HG03159 (cell line): ENCODE results near the gene COG2.
"Not testable (repeated sequence)": the region's sequence is repeated elsewhere in the genome, so short reads cannot be mapped to it uniquely, and the experiment has no call there.

ENCODE experiments used
- ATAC-seq: cut with Tn5 transposase; IDR thresholded peaks from one replicate; pipeline ENCODE4 v1.9.1; 2021; ENCODE audit warnings: mild to moderate bottlenecking, moderate library complexity; ENCODE audit not compliant: unreplicated experiment

The COG2 gene

DNA sequence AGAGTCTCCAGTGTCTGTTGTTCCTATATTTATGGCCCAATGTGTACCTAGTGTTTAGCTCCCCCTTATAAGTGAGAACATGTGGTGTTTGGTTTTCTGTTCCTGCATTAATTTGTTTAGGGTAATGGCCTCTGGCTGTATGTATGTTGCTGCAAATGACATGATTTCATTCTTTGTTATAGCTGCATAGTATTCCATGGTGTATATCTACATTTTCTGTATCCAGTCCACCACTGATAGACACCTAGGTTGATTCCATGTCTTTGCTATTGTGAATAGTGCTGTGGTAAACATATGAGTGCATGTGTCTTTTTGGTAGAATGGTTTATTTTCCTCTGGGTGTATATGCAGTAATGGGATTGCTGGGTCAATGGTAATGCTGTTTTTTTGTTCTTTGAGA is 56.7 kb downstream of the COG2 start:
- not testable (repeated sequence) for ATAC-seq

DNA sequence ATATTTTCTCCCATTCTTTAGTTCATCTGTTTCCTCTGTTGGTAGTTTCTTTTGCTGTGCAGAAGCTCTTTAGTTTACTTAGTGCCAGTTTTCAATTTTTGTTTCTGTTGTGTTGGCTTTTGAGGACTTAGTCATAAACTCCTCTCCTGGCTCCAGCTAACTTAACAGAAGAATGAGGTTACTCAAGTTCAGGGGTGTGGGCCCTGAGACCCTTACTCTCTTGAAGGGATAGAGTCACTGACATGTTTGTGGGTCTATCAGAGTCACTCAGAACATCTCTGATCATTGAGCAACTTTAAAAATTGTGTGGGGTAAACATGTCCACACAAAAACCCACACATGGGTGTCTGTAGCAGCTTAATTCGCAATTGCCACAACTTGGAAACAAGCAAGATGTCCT is 57.4 kb downstream of the COG2 start:
- ATAC-seq = no peak

DNA sequence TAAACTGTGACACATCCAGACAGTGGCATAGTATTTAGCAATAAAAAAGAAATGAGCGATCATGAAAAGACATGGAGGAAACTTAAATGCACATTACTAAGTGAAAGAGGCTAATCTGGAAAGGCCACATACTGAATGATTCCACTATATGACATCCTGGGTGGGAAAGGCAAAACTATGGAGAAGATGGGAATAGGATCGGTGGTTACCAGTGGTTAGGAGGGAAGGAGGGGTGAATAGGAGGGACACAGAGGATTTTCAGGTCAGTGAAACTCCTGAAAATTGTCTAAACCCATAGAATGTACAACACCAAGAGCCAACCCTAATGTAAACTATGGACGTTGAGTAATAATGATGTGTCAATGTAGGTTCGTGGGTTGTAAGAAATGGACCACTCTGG is 57.9 kb downstream of the COG2 start:
- no peak for ATAC-seq

DNA sequence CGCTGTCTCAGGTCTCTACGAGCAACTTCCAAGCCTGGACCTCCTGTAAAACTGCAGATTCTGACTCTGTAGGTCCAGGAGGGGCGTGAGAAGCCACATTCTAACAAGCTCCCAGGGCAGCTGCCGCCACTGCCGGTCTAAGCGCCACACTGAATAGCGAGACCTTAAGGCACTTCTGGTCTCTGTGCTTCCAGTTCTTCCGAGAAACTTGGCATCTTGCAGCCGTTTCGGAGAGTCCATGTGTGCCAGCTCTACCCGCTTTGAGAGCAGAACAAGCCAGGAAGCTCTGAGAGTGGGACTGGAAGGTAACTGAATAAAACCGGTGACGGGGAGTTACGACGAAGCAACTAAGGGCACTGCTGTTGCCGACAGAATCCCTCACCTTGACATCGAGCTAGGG is 59.2 kb downstream of the COG2 start:
- no peak for ATAC-seq

DNA sequence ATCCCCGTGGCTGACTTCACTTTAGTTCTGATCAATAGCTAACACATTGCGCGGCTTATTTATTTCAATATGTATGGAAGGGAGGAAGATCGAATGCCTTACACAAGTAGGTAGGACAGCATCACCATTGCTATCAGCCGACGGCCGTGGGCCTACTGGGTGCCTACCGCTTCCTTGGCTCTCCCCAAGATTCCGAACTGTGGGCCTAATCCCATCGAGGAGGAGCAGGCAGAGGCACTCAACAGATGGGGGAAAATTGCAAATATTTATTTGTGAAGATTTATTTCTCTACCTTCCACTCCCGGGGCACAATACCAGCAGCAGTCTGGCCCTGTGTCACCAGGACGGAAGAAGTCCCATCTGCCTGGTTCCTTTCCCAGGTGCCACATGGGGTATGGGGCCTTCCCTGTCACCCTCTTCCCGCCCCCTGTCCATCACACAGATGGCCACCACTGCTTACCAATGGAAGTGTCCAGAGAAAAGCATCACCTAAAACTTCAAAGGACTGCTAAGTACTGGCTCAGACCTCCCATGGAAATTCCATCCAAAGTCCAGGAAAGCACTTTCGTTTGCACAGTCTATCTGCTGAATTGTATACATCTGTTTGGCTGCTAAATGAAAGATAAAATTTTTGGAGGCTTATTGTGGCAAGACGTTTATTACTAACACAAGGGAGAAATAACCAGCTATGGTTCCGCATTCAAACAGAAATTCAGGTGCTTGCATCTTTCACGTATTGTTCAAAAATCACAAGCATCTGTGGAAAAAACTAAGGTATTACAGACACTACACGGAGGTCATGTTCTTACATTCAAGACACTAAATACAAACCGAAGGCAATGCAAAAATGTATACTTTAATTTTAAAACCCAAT is 59.9 kb downstream of the COG2 start:
- no peak for ATAC-seq

DNA sequence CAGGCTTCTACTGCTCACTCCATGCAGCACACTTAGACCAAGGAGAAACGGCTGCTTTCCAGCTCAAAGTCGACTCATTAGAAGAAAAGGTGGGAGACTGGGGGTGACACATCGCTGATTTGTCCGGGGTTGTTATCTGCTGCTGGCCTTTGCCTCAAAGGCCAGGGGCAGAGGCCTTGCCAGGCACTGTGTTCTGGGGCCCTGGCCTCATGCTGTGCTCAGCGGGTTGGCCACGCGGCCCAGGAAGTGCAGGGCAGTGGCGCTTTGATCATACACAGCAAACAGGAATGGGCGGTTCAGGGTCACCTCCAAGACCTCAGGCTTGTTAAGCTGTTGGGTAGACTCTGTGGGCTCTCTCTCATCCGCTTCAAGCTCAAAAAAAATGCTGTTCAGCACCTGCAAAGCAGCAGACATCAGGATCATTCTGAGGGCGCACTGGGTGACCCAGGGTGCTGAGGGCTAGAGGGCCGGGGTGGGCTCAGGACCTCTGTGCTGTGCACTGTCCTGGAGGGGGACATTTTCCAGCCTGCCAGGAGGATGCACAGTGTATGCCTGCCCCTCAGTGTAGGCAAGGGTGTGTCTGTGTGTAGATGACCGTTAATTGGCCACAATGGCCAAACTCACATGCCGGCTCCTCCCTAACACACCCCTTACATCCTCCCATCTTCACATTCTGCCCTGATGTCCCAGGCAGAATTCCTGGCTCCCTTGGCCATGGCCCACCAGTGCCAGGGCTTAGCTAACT is 60.8 kb downstream of the COG2 start:
- ATAC-seq = no peak

DNA sequence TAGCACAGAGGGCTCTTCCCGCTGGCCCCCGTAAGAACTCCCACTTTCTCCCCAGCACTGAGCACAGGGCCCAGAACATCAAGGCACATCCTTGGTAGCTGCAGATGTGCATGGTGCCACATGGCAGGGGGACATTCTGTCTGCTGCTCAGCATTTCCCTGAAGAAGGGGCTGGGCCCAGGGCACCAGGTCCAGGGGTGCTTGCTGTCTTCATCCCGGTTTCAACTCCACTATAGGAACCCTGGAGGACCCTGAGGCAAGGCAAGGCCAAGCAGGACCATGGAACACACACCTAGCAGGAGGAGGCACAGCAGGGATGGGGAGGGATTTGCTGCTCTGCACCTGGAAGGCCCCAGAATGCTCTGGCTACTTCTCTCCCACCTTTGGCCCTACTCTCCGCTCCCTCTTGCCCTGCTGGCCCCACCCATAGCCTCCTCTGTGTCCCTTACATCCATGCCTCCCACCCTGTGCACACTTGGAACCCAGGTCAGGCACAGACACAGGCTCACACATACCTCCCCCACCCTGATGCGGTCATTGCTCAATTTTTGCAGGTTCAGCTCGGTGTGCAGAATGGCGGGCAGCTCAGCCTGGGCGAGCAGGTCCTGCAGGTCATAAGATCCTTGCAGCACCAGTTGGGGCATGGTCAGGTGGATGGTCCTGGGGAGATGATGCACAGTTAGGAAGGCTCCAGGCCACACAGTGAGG is 61.6 kb downstream of the COG2 start:
- no peak for ATAC-seq

DNA sequence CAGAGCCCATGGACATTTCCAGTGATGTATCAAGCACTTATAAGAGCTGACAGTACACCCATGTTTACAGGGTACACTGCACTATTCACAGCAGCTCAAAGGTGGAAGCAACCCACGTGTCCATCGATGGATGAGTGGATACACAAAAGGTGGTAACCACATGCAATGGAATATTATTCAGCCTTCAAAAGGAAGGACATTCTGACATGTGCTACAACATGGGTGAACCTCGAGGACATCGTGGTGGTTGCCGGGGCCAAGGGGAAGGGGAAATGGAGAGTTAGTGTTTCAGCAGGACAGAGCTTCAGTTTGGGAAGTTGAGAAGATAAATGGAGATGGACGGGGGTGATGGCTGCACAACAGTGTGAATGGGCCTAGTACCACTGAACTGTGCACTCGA is 62.5 kb downstream of the COG2 start:
- ATAC-seq = no peak

DNA sequence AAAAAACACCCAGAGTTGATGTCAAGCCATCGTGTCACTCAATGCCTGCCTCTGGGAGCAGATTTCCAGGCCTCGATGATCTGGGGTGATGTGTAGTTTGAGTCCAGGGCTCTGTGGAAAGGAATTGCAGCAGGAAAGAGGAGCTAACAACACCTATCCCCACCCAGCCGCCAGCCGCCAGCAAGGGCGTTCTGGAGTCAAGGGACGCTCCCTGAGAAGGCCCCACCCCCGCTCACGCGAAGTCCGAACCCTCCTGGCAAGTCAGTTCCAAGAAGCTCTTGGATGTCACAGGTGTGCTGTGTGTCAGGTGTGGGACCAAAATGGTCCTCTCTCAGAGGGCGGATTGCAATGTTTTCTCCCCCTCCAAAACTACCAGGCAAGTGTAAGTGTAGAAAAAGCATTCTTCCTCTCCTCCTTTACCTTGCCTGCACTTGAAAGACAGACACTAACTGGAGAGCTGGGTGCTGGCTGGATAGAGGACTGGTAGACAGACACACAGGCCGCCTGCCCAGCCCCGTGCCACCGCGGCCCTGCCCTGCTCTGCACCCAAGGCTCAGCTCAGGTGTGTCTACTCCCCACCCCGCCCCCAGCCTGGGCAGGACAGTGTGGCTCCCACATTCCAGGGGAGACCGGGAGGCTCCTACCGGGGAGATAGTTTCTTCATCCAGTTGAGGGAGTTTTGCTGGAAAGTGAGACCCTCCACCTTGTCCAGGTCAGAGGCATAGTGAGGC is 63.2 kb downstream of the COG2 start:
- no peak for ATAC-seq

DNA sequence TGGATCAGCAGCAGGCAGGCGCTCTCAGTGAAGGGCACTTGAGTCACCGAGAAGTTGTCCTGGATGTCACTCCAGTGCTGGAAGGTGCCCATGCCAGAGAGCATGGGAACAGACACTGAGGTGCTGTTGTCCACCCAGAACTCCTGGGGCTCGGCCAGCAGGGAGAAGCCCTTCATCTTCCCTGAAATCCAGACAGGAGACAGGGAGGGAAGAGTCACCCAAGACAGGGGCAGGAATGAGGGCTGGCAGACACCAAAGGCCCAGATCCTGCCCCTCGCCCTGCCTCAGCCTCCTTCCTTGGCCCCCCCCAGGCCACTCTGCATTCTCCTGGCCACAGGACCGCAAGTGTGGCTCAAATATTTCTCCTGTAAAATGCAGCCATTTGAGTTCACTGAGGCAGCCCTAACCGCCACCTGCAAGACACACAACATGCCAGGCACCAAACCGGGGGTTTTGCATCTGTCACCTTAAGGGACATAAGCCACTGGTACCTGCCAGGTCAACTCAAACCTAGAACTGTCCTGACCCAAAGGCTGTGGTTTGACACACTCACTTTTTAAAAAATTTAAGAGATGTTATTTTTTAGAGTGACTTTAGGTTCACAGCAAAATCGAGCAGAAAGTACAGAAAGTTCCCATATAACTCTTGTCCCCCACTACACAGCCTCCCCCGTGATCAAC is 63.9 kb downstream of the COG2 start:
- ATAC-seq = no peak

DNA sequence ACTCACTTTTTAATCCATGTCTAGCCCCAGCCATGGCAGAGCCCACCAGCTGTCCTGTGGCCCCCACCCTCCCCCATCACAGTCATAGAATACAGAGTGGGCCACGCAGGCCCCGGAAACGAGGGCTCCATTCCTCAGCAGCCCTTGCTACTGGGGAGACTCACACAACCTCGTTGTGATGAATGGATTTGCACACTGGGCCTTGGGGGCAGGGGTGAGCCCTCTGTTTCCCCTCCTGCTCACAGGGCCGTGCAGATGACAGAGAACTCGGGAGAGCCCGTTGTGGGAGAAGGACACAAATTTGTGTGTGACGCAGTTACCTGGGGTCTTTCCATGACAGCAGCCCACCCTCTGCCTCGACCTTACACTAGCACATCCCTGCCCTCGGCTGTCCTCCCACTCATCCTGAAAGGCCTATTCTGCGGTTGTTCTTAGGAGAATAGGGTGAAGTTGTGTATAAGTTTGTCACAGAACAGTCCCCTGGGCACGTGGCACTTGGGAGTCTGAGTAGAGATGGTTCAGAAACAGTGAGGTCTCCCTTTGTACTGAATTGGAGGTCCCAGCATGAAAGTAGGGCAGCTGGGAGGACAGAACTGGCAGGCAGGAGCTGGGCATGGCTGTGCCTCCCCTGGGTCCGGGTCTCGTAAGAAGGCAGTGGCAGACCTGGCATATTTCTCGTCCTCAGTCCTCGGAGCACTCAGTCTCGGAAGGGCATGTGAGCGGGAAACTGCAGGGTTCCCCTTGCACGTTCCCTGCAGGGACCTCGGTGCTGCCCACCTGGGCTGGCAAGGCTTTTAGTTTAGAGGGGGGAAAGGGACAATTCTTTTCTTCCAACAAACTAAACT is 64.8 kb downstream of the COG2 start:
- ATAC-seq = no peak

DNA sequence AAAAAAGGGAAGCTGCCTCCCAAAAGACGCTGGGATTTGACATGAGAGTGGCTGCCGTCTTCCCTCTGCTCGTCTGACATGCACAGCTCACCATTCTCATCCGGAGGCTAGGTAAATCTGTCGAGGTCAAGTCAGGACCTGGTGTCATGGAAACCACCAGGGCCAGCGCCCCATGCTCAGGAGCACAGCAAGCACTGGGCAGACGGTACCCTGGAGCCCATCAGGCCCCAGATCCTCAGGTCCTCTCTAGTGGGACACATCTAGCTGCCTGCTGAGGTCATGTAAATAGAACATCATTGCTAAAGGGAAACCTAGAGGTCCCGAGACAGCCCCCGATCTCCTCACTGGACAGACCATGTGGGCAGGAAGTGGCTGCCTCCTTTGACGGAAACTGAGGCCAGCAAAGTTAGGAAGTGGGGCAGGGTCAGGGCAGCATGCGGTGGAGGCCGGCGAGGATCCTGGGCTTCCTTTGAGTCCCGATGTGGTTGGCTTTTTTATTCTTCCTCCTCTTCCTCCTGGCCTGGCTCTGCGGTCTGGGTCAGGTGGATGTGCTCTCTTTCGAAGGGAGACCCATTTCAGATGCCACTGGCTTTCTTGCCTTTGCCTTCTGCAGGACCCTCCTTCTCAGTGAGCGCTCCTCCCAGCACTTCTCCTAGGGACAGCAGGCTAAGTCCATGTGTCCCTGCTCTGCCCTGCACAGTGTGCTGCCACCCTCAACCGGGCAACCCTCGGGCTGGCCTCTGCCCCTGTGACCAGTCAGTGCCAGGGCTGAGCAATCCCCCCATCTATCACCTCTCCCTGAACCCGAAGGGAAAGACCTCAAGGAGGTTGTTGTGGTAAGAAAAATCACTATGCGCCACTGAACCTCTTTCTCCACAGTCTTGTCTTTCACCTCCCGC is 65.7 kb downstream of the COG2 start:
- ATAC-seq = no peak

DNA sequence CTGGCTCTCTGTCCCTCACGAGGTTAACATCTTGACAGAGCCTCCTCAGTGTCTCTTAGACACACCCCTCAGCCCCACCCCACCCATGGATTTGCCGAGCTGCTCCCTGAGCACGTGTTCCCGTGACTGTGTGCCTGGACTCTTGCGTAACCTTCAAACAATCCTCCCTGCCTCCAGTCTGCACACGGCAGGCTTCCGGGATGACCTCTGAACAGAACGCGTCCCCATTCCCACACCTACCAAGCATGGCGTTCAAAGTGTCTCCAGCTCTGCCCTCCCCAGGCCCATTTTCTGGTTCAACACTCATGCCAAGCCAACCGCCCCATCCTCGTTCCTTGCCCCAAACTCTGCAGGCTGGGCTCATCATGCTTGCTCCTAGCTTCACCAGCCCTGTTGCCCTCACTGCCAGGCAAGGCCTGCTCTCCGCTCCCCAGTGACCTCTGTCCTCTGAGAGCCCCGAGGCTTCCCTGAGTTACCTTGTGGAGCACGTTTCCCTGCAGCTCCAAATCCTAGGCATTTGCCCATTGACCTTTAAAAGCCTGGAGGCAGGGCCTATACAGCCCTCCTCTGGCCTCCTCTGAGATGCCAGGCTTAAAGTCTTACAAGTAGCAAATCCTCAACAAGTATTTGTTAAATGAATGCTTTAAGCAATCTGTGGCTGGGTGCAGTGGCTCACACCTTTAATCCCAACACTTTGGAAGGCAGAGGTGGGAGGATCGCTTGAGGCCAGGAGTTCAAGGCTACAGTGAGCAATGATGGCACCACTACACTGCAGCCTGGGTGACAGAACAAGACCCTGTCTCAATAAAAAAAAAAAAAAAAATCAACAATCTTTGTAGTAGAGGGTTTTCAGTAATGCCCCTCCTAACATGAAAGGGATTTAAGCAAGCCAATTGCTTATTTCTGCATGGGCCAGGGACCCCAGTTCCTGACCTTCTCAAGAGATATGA is 66.6 kb downstream of the COG2 start:
- no peak for ATAC-seq

DNA sequence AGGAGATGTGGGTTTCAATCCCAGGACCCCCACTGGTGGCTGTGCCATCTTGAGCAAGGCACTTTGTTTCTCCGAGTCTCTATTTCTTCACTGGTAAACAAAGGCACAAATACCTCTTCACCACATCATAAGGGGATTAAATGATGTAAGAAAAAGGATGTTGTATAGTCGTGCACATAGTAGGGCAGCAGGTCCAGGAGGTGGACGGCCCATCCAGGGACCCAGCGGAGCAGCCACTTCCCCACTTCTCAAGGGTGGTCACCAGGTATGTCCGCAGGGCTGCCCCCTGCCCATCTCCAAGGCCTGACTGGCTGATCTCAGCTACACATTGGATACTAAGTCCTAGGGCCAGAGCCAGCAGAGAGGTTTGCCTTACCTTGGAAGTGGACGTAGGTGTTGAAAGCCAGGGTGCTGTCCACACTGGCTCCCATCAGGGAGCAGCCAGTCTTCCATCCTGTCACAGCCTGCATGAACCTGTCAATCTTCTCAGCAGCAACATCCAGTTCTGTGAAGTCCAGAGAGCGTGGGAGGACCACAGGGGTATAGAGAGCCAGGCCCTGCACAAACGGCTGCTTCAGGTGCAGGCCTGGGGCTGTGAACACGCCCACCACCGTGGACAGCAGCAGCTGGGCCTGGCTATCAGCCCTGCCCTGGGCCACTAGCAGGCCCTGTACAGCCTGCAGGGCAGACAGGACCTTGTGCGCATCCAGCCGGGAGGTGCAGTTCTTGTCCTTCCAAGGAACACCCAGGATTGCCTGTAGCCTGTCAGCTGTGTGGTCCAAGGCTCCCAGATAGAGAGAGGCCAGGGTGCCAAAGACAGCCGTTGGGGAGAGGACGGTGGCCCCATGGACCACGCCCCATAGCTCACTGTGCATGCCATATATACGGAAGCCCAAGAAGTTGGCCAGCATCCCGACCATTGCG is 67.6 kb downstream of the COG2 start:
- ATAC-seq = no peak

DNA sequence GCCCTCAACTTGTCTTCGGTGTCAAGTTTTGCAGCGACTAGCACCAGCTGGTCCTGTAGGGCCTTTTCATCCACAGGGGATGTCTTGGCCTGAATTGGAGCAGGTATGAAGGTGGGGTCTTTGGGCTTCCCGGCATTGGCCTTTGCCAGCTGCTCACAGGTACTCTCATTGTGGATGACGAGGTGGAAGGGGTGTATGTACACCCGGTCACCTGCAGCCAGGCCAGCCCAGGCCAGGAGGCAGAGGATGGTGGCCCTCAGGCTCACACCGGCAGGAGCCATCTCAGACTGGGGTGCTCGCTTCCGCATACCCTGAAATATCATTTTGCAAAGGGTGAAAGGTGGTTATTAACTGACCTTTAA is 68.2 kb downstream of the COG2 start:
- no peak for ATAC-seq

DNA sequence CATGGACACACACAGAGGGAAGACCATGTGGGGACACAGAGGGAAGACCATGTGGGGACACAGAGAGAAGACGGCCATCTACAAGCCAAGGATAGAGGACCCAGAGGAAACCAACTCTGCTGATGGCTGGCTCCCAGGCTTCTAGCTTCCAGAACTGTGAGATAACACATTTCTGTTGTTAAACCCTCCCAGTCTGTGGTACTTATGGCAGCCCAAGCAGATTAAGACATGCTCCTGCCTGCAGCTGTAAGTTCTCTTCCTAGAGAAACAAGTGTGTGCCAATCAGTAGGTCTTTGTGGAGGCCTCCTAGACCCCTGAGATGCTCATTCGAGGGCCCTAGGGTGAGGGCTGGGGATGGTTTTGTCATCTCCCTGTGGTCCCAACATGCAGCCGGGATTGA is 69.0 kb downstream of the COG2 start:
- no peak for ATAC-seq
